PC-9 (cell line): ENCODE results near the gene KIZ.

ENCODE experiments used
- CTCF ChIP-seq: fragments of 200-600 bp; sonication (generic); conservative IDR thresholded peaks from 2 replicates; pipeline ENCODE4 v1.6.1; 2017; ENCODE audit warnings: mixed run types, antibody characterized with exemption, mild to moderate bottlenecking, moderate library complexity
- EZH2 ChIP-seq: fragments of 200-600 bp; sonication (generic); IDR thresholded peaks from 2 replicates; pipeline ENCODE4 v1.8.0; 2017; ENCODE audit warnings: antibody characterized with exemption, low read depth

GRCh38 chr20:21110811-21111210 is 15.1 kb upstream of the KIZ start:
- TF ChIP-seq CTCF (no peak), EZH2 (no peak)
